Activated naive CD4-positive, alpha-beta T cell treated with anti-CD3 and anti-CD28 coated beads, Interleukin-2, amount 50 U/mL, for 72 hours (primary cell): Measurements from ENCODE around the gene SMARCAD1. TPM values are rescaled to one million over a fixed set of nuclear protein-coding genes. Genes with fewer than 3 reads are reported as not detected.

ENCODE experiments used
- ATAC-seq, 2 donors: fragments of 150-1000 bp; cut with Tn5 transposase; 2 replicates each; pipeline ENCODE4 v1.10.0; 2021; ENCODE audit warnings: mild to moderate bottlenecking in 2 of 2, moderate library complexity in 2 of 2
- DNase-seq, 2 donors: peaks; one replicate each; pipeline ENCODE4 v3.0.0; 2021 to 2022; ENCODE audit warnings: low spot score in 2 of 2
- H3K27ac Mint-ChIP-seq, 2 donors: one replicate each; pipeline ENCODE4 v1.8.0; 2022; ENCODE audit warnings: mild to moderate bottlenecking in 2 of 2, mixed read lengths in 2 of 2
- H3K36me3 Mint-ChIP-seq, 2 donors: one replicate each; pipeline ENCODE4 v1.8.0; 2022; ENCODE audit warnings: mixed read lengths in 2 of 2
- H3K9me3 Mint-ChIP-seq, 2 donors: one replicate each; pipeline ENCODE4 v1.8.0; 2022; ENCODE audit warnings: mixed read lengths in 2 of 2
- total RNA-seq, 2 donors: library from RNA; stranded (reverse); gene quantifications; one replicate each; pipeline ENCODE4 v1.2.3, GENCODE V29; 2022

SMARCAD1 gene
- total RNA-seq, 2 donors from 2014 or later = 22.2 to 38.3 TPM

DNA sequence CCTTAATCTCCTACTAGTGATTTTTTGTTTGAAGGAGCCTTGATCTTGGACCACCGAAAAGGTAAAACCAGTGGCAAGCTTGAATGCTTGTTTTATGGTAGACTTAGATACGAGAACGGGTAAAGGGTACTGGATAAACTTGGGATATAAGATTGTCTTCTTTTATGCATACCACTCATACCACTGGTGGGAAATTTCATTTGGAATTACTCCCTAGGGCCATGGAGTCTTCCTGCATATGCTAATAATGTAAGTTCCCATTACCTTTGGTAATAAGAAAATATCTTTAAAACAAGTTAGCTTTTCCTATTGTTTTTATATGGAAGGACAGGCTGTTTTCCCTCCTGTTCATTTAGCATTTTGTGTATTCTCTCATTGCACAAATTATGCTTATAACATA is 11.7 kb downstream of the SMARCAD1 start:
- Mint-ChIP-seq H3K36me3 (peaks cover 4 to 45% of the 10 kb centered on the region in 2 donors), H3K27ac (no peak overlapping the region), H3K9me3 (peaks cover 0 to 5% of the 10 kb centered on the region in 2 donors)
- DNase-seq (no peak), ATAC-seq (no peak)

DNA sequence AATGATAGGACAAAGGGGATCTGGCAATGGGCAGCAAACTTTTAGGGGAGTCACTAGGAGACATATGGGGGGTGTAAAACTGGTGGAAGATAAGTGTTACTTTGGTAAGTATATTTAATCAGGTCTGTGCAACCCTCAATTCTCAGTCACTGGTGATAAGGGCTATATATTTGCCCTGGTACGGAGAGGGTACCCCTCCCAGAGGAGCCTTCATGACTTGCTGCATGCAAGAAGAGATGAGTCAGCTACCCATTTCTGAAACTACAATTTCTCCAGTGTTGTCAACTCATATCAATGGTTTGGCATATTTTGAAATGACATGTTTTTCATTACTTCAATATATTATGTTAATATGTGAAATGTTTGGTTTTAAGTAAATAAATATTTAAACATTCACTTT is 14.3 kb downstream of the SMARCAD1 start:
- Mint-ChIP-seq H3K9me3 (no peaks in the 10 kb centered on the region), H3K27ac (no peak overlapping the region), H3K36me3 (peaks cover 5 to 42% of the 10 kb centered on the region in 2 donors)
- ATAC-seq (peak in 1 of 2 donors; percentile 54), DNase-seq (no peak)

DNA sequence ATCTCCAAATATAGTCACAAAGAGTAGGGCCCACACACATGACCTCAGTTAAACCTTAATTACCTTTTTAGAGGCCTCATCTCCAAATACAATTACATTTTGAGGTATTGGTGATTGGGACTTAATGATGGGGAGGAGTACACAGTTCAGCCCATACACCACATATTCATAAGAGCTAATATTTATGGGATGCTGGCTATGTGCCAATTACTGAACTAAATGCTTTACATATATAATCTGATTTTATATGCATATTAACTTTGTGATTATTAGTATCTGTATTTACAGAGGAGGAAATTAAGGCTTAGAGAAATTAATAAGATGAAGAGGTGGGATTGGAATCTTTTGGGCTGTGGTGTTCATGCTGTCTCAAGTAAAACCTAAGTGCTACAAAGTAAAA is 17.8 kb downstream of the SMARCAD1 start:
- H3K9me3 Mint-ChIP-seq = no peaks in the 10 kb centered on the region
- ATAC-seq (no peak), DNase-seq (no peak)
- peaks cover 10 to 34% of the 10 kb centered on the region in 2 donors for H3K36me3 Mint-ChIP-seq
- no peak overlapping the region for H3K27ac Mint-ChIP-seq

DNA sequence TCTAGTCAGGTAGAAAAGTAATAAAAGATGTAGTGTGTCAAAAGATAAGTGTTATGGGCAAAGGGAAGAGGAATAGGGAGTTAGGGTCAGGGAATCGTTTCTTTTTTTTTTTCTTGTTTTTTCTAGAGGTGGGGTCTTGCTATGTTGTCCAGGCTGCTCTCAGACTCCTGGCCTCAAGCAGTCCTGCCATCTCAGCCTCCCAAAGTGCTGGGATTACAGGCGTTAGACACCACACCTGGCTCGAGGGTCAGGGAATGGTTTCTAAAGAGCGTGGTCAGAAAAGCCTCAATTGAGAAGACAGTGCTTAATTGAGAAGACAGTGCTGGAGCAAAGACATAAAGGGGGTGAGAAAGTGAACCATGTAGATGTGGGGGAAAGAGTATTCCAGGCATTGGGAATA is 19.1 kb downstream of the SMARCAD1 start:
- ATAC-seq = no peak
- H3K36me3 Mint-ChIP-seq = peaks cover 17 to 35% of the 10 kb centered on the region in 2 donors
- H3K9me3 Mint-ChIP-seq = no peaks in the 10 kb centered on the region
- no peak for DNase-seq
- H3K27ac Mint-ChIP-seq = no peak overlapping the region

DNA sequence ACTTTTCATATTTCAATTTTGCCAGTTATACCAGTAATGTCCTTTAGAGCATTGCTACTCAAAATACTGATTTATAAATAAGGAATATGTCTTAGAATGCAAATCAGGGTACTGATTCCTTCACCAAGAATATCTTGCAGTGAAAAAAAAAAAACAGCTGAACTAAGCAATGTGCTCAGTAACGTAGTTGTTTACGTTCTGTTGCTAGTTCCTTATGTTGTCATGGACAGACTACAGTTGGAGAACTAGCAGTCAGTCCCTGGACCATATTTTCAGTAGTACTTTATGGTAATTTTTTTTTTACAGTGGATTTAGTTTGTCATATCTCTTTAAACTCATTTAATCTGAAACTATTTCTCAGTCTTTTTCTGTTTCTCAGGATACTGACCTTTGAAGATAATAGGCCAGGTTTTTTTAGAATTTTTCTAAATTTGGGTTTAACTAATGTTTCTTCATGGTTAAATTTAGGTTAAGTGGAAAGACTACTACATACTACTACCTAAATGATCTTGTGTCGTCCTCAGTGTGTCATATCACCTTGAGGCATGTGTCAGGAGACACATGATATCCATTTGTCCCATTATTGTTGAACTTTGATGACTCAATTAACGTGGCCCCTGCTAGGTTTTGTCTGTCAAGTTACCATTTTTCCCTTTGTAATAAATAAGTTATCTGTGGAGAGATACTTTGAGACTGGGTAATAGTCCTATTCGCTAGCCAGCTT is 21.0 kb downstream of the SMARCAD1 start:
- H3K36me3 Mint-ChIP-seq = peaks cover 17 to 32% of the 10 kb centered on the region in 2 donors
- H3K27ac Mint-ChIP-seq = no peak overlapping the region
- H3K9me3 Mint-ChIP-seq = no peaks in the 10 kb centered on the region
- ATAC-seq = no peak
- DNase-seq = no peak

DNA sequence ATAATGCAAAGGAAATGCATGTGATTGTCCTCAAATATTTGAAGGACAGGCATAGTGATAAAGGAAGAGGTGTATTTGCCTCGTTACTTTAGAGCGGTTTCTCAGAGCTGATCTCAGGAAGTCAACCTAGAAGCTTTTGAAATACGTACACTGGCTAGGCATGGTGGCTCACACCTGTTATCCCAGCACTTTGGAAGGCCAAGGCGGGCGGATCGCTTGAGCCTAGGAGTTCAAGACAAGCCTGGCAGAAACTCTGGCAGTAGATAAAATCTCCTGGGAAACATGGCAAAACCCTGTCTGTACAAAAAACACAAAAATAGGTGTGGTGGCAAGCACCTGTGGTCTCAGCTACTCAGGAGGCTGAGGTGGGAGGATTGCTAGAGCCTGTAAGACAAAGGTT is 24.9 kb downstream of the SMARCAD1 start:
- ATAC-seq (no peak), DNase-seq (no peak)
- H3K27ac Mint-ChIP-seq = no peak overlapping the region
- peaks cover 6% of the 10 kb centered on the region in 2 donors for H3K36me3 Mint-ChIP-seq
- no peaks in the 10 kb centered on the region for H3K9me3 Mint-ChIP-seq

DNA sequence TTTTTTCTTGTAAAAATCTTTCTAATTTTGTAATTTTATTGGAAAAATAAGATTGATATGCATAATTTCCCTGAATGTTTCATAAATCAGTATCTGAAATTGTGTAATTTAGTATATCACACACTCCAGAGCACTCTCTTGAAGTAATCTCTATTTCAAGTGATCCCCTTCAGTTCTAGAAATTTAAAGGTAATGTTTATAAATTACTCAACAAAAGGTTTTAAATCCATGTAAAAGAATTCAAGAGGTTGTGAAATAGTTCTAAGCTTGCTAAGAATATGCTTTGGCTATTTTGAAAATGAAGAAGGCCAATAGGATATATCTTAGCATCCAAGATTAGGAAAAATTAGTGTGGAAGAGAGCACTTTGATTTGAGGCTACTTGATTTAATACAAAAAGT is 28.2 kb downstream of the SMARCAD1 start:
- no peak for ATAC-seq
- H3K27ac Mint-ChIP-seq = no peak overlapping the region
- H3K36me3 Mint-ChIP-seq = peaks cover 3 to 4% of the 10 kb centered on the region in 2 donors
- DNase-seq = no peak
- no peaks in the 10 kb centered on the region for H3K9me3 Mint-ChIP-seq

DNA sequence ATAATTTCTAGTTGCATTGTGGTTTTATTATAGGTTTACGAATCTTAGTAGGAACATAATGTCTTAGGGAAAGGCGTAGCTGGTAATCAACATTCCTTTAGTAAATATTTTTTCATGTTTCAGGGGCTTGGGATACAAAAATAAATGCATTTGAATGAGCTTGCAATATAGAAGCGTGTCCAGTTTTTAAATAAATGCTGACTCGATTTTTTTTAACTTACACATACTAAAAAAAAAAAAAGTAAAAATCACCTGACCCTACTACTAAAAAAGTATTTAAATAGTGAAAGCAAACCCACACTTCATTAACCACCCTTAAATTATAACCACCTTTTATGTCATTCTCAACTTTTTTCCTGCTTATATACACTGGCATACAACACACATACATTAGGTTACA is 29.6 kb downstream of the SMARCAD1 start:
- no peaks in the 10 kb centered on the region for H3K9me3 Mint-ChIP-seq
- DNase-seq (no peak), ATAC-seq (no peak)
- H3K27ac Mint-ChIP-seq = no peak overlapping the region
- H3K36me3 Mint-ChIP-seq = peaks cover 5 to 7% of the 10 kb centered on the region in 2 donors

DNA sequence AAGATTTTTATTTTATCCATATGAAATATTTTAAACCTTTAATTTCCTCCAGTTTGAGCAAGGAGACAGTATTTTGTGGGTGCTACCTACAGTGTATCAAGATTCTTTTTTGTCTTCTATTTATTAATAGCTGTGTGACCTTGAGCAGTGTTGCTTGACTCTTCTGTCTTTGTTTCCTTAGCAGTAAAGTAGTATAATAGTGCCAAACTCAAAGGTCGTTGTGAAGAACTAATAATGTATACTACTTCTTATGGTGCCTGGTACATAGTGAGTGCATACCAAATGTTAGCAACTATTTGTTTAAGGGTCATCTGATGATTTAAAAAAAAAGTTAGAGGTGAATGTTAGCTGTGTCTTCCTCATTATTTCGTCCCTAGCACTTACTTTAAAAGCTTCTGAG is 30.5 kb downstream of the SMARCAD1 start:
- DNase-seq (no peak), ATAC-seq (no peak)
- Mint-ChIP-seq H3K27ac (no peak overlapping the region), H3K36me3 (peaks cover 5 to 7% of the 10 kb centered on the region in 2 donors), H3K9me3 (no peaks in the 10 kb centered on the region)

DNA sequence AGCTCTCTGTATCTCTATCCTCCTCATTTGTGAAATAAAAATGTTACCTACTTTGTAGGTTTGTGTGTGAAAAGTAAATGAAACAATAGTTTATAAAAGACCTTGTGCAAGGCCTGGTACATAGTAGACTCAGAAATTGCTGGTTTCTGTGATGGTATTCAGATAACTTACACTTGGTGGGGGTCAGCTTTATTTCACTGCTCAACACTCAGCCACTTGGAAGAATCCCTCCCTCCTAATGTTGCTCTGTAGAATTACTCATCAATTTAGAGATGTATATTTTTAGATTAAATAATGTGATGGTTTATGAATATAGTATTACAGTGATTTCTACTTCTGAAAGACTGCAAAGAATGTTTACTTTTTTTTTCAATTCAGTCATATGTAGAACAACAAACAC is 32.7 kb downstream of the SMARCAD1 start:
- ATAC-seq (no peak), DNase-seq (no peak)
- peaks cover 5 to 7% of the 10 kb centered on the region in 2 donors for H3K36me3 Mint-ChIP-seq
- H3K9me3 Mint-ChIP-seq = no peaks in the 10 kb centered on the region
- H3K27ac Mint-ChIP-seq = no peak overlapping the region

DNA sequence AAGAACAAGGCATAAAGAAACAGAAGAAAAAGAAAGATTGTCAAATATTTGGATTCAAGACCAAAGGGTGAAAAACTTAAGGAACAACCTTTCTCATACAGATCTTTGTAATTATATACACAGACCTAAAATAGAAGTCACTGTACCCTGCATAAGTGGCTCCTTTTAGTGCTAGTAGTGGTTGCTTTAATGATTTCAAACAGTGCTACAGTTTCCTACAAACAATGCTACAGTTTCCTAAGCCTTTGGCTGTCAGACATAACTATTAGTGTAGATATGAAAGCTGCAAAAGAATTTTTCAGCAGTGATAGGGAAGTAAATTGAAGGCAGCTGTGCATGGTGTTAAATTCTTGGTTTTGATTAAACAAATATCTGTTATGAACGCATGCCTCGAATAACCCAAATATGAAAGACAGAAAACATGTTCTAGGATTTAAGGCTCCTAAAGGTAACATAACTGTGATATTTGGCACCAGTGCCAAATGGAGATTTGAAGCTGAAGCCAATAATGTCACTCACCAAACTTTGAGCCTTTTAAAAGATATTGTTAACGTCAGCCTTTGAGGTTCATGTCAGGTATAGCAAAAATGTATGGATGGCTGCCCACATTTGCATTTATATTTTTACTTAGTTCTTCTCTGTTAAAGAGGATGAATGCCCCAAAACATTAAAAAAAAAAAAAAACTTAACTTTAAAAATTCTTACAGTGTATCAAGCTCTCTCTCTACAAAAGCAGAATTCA is 36.6 kb downstream of the SMARCAD1 start:
- Mint-ChIP-seq H3K27ac (no peak overlapping the region), H3K36me3 (peaks cover 7 to 14% of the 10 kb centered on the region in 2 donors), H3K9me3 (no peaks in the 10 kb centered on the region)
- no peak for ATAC-seq
- DNase-seq = no peak

DNA sequence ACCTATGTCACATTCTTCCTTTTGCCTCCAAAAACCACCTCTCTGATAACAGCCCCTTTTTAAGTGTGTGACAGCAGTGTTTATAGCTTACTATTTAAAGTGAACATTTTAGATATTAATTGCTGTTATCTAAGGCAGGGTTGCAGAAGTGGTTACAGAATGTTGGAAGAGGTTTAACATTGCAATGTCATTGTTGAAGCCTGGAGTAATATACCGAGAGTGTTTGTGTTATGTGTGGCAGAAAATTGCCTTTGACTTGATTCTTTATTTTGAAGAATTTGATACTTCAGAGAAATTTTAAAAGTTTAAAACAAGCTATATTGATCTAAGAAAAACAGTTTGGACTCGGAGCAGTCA is 37.1 kb downstream of the SMARCAD1 start:
- DNase-seq (no peak), ATAC-seq (no peak)
- Mint-ChIP-seq H3K27ac (peak overlapping the region in 1 of 2 donors; percentile 50), H3K36me3 (peaks cover 7 to 14% of the 10 kb centered on the region in 2 donors), H3K9me3 (no peaks in the 10 kb centered on the region)

DNA sequence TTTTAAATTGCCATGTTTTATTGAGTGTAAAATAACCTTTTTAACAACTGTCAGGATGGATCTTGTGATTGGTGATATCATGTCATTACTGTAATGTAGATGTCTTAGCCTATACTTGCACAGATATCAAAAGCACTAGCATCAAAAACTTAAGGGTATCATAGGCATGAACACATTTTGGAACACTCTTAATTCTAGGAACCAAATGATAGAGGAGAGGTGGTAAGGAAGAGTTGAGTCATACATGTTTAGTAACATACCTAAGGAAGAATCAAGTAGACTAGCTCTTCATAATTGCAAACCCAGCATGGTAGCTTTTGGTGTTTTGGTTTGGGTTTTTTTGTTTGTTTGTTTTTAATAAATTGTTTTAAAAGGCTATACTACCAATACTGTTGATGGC is 43.4 kb downstream of the SMARCAD1 start:
- ATAC-seq = peak in 1 of 2 donors; percentile 73
- Mint-ChIP-seq H3K36me3 (peaks cover 8 to 14% of the 10 kb centered on the region in 2 donors), H3K9me3 (no peaks in the 10 kb centered on the region), H3K27ac (no peak overlapping the region)
- DNase-seq = no peak

DNA sequence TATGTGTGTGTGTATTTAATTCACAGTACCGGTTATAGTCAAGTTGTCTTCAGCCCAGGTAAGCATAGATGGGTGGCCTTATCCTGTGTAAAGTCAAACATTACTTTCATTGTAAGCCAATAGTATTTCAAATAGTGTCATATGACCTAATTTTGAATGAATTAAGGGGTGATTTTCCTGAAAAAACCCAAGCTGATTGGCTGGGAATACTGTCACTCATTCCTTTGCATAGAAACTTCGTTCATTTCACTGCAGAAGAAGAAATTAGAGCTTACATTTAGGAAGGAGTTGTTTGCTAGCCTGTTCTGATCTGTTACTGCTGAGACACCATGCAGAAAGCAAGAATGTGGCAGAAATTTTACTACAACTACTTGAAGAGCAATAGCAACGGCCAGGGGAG is 45.4 kb downstream of the SMARCAD1 start:
- Mint-ChIP-seq H3K27ac (no peak overlapping the region), H3K36me3 (peaks cover 0 to 14% of the 10 kb centered on the region in 2 donors), H3K9me3 (no peaks in the 10 kb centered on the region)
- no peak for DNase-seq
- ATAC-seq = no peak

DNA sequence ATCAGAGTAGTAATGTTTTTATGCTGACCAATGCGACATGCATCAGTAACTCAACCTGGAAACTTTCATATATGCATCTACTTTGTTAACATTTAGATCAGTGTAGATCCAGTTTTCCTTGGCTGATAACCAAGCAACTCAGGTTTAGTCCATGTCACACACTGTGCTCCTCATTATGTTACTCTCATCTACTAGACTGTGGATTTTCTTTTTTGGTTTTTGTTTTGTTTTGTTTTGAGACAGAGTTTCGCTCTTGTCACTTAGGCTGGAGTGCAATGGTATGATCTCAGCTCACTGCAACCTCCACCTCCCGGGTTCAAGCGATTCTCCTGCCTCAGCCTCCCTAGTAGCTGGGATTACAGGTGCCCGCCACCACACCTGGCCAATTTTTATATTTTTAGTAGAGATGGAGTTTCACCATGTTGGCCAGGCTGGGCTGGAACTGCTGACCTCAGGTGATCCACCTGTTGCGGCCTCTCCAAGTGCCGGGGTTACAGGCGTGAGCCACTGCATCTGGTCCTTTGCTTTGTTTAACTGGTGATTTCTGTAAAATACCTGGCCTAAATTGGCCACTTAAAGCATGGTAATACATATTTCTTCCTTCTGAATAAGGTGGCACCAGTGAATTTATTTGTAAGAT is 48.6 kb downstream of the SMARCAD1 start:
- peak in 1 of 2 donors; percentile 26 for ATAC-seq
- Mint-ChIP-seq H3K9me3 (no peaks in the 10 kb centered on the region), H3K27ac (no peak overlapping the region), H3K36me3 (peaks cover 0 to 7% of the 10 kb centered on the region in 2 donors)
- DNase-seq = no peak

DNA sequence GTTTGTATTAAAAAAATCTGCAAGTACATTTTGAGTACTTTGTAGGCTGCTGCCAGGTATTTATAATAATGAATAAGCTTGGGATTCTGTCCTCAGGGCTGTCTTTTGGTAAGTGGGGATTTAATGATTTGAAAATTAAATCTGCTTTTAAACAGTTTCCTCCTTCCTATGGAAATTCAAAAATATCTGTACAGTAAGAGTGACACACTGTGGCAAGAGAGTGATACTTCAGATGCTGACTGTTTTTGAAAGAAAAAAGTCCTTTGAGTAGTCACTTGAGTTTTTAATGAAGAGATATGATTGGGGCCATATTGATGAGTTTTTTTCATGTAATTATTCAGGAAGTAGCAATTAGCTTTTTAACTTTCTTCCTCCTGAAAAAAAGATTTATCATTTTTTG is 49.2 kb downstream of the SMARCAD1 start:
- ATAC-seq = no peak
- DNase-seq = no peak
- Mint-ChIP-seq H3K9me3 (no peaks in the 10 kb centered on the region), H3K27ac (no peak overlapping the region), H3K36me3 (peaks cover 0 to 10% of the 10 kb centered on the region in 2 donors)
